ENCODE measurements around the gene RAPGEFL1.

GRCh38 chr17:40187238-40187637 is 10.0 kb downstream of the RAPGEFL1 start:
- TF ChIP-seq CTCF (IDR thresholded peaks at IDR 0.05; ENCODE audit: control extremely low read depth in 1 of 3, insufficient read depth in 1 of 3, low read depth in 1 of 3, low read length in 3 of 3) (no peak), SIN3A (conservative IDR thresholded peaks at IDR 0.05 in 1 of 2, IDR thresholded peaks at IDR 0.05 in 1 of 2; ENCODE audit: low read depth in 1 of 2, low read length in 2 of 2) (no peak), POLR2A (IDR thresholded peaks at IDR 0.05; ENCODE audit: control extremely low read depth in 1 of 2, low read depth in 2 of 2, low read length in 2 of 2) (no peak), TBP (IDR thresholded peaks at IDR 0.05; ENCODE audit: low read depth, low read length) (no peak), JUN (IDR thresholded peaks at IDR 0.05; ENCODE audit: low read depth, low read length) (no peak), MAX (IDR thresholded peaks at IDR 0.05) (no peak), MAFK (IDR thresholded peaks at IDR 0.05; ENCODE audit: low read depth, low read length) (no peak), EZH2 (IDR thresholded peaks at IDR 0.05; ENCODE audit: low read depth, low read length, severe bottlenecking) (no peak), ZNF274 (IDR thresholded peaks at IDR 0.05; ENCODE audit: borderline replicate concordance, extremely low read depth, low read length) (no peak), YY1 (IDR thresholded peaks at IDR 0.05; ENCODE audit: low read depth, low read length) (no peak), POLR2AphosphoS5 (IDR thresholded peaks at IDR 0.05; ENCODE audit: low read depth, low read length) (no peak), EGR1 (IDR thresholded peaks at IDR 0.05; ENCODE audit: borderline replicate concordance, low read depth, low read length) (no peak), TCF12 (IDR thresholded peaks at IDR 0.05; ENCODE audit: low read depth, low read length) (no peak), SUZ12 (IDR thresholded peaks at IDR 0.05; ENCODE audit: low read length) (no peak)

Measured in H1 (cell line).